ENCODE measurements around the gene CCL7. TPM values are rescaled to one million over a fixed set of nuclear protein-coding genes. Genes with fewer than 3 reads are reported as not detected.

Gene CCL7
- total and polyA plus RNA-seq, 2 experiments from 2014 or later, result 0.69 TPM; not detected in 1

DNA sequence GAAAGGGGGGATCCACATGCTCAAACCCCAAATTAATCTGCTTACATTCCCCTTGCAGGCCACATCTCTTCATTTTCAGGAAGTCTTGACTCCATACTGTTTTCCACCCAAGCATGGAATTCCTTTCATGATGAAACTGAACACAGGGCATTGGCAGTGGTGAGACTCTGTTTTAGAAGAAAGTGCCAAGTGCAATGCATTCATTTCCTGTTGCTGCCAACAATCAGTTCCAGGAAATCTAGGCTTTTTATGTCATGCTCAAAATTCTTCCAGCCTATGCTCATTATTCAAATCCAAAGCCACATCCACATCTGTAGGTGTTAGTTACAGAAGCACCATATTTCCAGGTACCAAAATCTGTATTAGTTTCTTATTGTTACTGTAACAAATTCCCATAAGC is 10.9 kb upstream of the CCL7 start:
- H3K4me2 ChIP-seq, result no peak overlapping the region
- TF ChIP-seq EZH2phosphoT487 (IDR thresholded peaks at IDR 0.05; ENCODE audit: low read depth, severe bottlenecking, unreplicated experiment) (no peak), EZH2 (IDR thresholded peaks at IDR 0.05; ENCODE audit: borderline replicate concordance) (no peak), CTCF (IDR thresholded peaks at IDR 0.05; ENCODE audit: poor library complexity) (no peak)
- H3K79me2 ChIP-seq, result no peaks in the 10 kb centered on the region
- no peaks in the 10 kb centered on the region for H4K20me1 ChIP-seq (ENCODE audit: insufficient read depth, poor library complexity, severe bottlenecking)
- H3K4me3 ChIP-seq, result no peak overlapping the region
- H3K9me2 ChIP-seq (replicated peaks; ENCODE audit: insufficient read depth), result no peaks in the 10 kb centered on the region
- no peak for DNase-seq (ENCODE audit: low spot score)
- no peaks in the 10 kb centered on the region for H3K9me3 ChIP-seq (ENCODE audit: low read depth)
- H3K27ac ChIP-seq, result no peak overlapping the region
- no peaks in the 10 kb centered on the region for H3K27me3 ChIP-seq
- H2AFZ ChIP-seq, result no peak overlapping the region
- peaks cover 12% of the 10 kb centered on the region for H3K4me1 ChIP-seq (ENCODE audit: insufficient read depth)
- no peaks in the 10 kb centered on the region for H3K36me3 ChIP-seq (replicated peaks; ENCODE audit: insufficient read depth, low read depth)

GRCh38 chr17:34260861-34261260 is 9.2 kb upstream of the CCL7 start:
- no peak overlapping the region for H3K27ac ChIP-seq
- H4K20me1 ChIP-seq (ENCODE audit: insufficient read depth, poor library complexity, severe bottlenecking), result no peaks in the 10 kb centered on the region
- no peaks in the 10 kb centered on the region for H3K9me3 ChIP-seq (ENCODE audit: low read depth)
- no peak overlapping the region for H2AFZ ChIP-seq
- WGBS (ENCODE audit: low lambda C conversion rate, missing lambda C conversion rate), result 58% methylated on average over 4 of the region's 4 CpGs
- no peaks in the 10 kb centered on the region for H3K79me2 ChIP-seq
- H3K36me3 ChIP-seq (replicated peaks; ENCODE audit: insufficient read depth, low read depth), result no peaks in the 10 kb centered on the region
- H3K27me3 ChIP-seq, result no peaks in the 10 kb centered on the region
- no peaks in the 10 kb centered on the region for H3K9me2 ChIP-seq (replicated peaks; ENCODE audit: insufficient read depth)
- H3K4me1 ChIP-seq (ENCODE audit: insufficient read depth), result no peaks in the 10 kb centered on the region
- no peak overlapping the region for H3K4me3 ChIP-seq
- H3K4me2 ChIP-seq, result no peak overlapping the region
- no peak for DNase-seq (ENCODE audit: low spot score)
- TF ChIP-seq EZH2phosphoT487 (IDR thresholded peaks at IDR 0.05; ENCODE audit: low read depth, severe bottlenecking, unreplicated experiment) (no peak), EZH2 (IDR thresholded peaks at IDR 0.05; ENCODE audit: borderline replicate concordance) (no peak), CTCF (IDR thresholded peaks at IDR 0.05; ENCODE audit: poor library complexity) (no peak)

DNA sequence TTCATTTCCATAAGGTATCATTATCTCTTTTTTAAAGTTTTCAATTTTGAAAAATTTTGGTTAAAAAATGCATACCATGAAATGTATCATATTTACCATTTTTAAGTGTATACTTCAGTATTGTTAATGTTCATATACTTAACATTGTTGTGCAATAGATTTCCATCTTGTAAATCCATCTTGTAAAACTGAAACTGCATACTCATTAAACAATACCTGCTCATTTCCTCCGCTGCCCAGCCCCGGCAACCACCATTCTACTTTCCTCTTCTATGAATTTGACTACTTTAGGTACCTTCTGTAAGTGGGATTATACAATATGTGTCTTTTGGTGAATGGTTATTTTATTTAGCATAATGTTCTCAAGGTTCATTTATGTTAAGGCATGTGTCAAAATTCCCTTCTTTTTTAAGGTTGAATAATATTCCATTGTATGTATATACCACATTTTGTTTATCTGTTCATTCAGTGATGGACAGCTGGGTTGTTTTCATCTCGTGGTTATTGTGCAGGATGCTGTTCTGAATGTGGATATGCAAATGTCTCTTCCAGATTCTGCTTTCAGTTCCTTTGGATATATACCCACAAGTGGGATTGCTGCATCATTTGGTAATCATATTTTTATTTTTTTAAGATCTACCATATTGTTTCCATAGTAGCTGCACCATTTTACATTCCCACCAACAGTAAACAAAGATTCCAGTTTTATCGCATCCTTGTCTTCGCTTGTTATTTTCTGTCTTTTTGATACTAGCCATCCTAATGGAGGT is 8.3 kb upstream of the CCL7 start:
- no peak overlapping the region for H3K4me3 ChIP-seq
- H3K79me2 ChIP-seq, result no peaks in the 10 kb centered on the region
- no peaks in the 10 kb centered on the region for H3K27me3 ChIP-seq
- H3K36me3 ChIP-seq (replicated peaks; ENCODE audit: insufficient read depth, low read depth), result no peaks in the 10 kb centered on the region
- H3K4me2 ChIP-seq, result no peak overlapping the region
- TF ChIP-seq EZH2phosphoT487 (IDR thresholded peaks at IDR 0.05; ENCODE audit: low read depth, severe bottlenecking, unreplicated experiment) (no peak), CTCF (IDR thresholded peaks at IDR 0.05; ENCODE audit: poor library complexity) (no peak), EZH2 (IDR thresholded peaks at IDR 0.05; ENCODE audit: borderline replicate concordance) (no peak)
- no peak for DNase-seq (ENCODE audit: low spot score)
- no peaks in the 10 kb centered on the region for H3K9me3 ChIP-seq (ENCODE audit: low read depth)
- no peak overlapping the region for H2AFZ ChIP-seq
- H3K4me1 ChIP-seq (ENCODE audit: insufficient read depth), result no peaks in the 10 kb centered on the region
- H3K27ac ChIP-seq, result no peak overlapping the region
- no peaks in the 10 kb centered on the region for H4K20me1 ChIP-seq (ENCODE audit: insufficient read depth, poor library complexity, severe bottlenecking)
- H3K9me2 ChIP-seq (replicated peaks; ENCODE audit: insufficient read depth), result no peaks in the 10 kb centered on the region
- WGBS (ENCODE audit: low lambda C conversion rate, missing lambda C conversion rate), result 87% methylated on average over 5 of the region's 5 CpGs

Data from hepatocyte (in vitro differentiated cells).